ENCODE results near the gene RALGAPB. TPM values are rescaled to one million over a fixed set of nuclear protein-coding genes. Genes with fewer than 3 reads are reported as not detected.

The RALGAPB gene
- total RNA-seq, 4 donors from 2014 or later = 54.7 to 69.2 (median 61.1) TPM

DNA sequence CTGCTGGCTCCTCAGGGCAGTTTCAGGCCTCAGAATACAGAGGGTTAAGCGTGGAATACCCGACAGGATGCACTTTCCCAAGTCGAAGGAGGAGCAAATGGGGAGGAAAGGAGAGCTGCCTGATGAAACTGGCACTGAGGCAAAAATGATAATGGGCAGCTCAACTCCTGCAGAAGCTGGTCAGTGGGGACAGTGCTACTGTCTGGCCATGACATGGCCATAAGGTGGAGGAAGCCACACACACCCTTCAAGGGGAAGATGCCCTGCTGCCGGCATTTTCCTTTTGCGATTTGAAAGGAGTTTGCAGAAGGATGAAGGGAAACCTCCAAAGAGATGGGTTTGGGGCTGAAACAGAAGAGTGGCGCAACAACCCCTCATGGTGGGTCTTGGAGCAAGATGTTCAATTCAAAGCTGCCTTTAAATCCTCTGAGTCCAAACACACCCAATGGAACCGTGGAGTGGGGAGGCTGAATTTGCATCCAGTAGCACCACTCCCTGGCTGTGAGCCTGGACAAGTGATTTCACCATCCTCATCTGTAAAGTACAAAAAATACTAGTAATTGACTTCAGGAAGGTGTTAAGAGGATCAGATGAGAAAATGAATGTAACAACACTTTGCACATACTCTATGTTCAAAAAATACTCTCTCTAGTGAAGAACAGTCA is 111.6 kb downstream of the RALGAPB start:
- H3K27me3 ChIP-seq = no peaks in the 10 kb centered on the region
- no peak for DNase-seq
- H3K4me1 ChIP-seq = no peaks in the 10 kb centered on the region
- no peak overlapping the region for H3K4me3 ChIP-seq
- H3K36me3 ChIP-seq = no peaks in the 10 kb centered on the region
- TF ChIP-seq, protein P1, sequence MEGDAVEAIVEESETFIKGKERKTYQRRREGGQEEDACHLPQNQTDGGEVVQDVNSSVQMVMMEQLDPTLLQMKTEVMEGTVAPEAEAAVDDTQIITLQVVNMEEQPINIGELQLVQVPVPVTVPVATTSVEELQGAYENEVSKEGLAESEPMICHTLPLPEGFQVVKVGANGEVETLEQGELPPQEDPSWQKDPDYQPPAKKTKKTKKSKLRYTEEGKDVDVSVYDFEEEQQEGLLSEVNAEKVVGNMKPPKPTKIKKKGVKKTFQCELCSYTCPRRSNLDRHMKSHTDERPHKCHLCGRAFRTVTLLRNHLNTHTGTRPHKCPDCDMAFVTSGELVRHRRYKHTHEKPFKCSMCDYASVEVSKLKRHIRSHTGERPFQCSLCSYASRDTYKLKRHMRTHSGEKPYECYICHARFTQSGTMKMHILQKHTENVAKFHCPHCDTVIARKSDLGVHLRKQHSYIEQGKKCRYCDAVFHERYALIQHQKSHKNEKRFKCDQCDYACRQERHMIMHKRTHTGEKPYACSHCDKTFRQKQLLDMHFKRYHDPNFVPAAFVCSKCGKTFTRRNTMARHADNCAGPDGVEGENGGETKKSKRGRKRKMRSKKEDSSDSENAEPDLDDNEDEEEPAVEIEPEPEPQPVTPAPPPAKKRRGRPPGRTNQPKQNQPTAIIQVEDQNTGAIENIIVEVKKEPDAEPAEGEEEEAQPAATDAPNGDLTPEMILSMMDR (IDR thresholded peaks at IDR 0.05) = no peak
- no peak for TF ChIP-seq POLR2A (IDR thresholded peaks at IDR 0.05)
- H3K9me3 ChIP-seq = no peaks in the 10 kb centered on the region
- no peak overlapping the region for H3K27ac ChIP-seq

DNA sequence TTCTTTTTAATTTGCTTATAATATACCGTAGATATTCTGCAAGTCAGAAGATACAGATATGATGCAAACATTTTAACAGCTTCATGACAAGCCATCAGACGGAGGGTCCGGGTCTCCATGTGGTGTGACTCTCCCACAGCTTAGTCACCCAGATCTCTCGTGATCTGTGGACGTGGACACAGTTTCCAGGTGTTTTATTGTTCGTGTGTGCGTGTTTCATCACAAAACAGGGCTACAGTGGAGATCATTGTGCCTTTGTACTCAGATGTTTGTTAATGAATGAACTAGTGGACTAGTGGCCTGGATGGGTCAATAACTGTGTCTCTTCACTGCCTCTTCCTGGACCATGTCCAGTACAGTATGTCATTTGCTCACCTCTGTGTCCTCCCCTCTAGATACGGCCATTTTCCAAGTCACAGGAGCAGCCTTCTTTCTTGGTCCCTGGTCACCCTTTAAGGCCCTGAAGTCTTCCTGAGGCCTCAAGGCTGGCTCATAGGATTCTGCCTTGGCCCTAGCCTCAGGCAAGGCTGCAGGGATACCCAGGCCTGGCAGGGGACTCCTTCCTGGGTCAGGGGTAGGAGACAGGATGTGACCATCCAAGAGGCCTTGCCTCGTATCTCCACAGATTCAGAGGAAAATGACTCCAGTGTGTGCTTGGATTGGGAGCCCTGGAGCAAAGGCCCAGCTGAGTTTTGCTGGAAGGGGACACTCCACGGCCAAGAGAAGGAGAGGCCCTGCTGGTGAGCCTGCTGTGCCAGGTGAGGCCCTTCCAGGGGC is 112.9 kb downstream of the RALGAPB start:
- Histone ChIP-seq H3K27ac (no peak overlapping the region), H3K27me3 (no peaks in the 10 kb centered on the region), H3K4me1 (no peaks in the 10 kb centered on the region), H3K36me3 (no peaks in the 10 kb centered on the region), H3K4me3 (no peak overlapping the region), H3K9me3 (no peaks in the 10 kb centered on the region)
- no peak for DNase-seq
- TF ChIP-seq, protein P1 (IDR thresholded peaks at IDR 0.05) = no peak

DNA sequence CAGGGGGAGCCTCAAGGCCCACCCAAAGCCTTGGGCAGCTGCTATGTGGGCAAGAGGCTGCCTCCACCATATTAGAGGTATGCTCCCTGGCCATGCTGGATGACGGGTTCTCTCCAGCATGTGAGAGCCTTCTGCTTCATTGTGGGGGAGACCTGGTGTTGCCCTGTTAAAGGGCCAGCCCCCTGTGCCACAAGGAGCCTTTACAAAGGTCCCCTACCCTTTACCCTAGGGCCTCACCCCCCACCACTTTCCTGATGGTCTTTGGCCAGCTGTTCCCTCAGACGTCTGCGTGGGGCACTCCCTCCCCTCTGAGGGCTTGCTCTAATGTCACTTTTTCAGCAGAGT is 113.5 kb downstream of the RALGAPB start:
- Histone ChIP-seq H3K36me3 (no peaks in the 10 kb centered on the region), H3K27ac (no peak overlapping the region), H3K4me3 (no peak overlapping the region), H3K4me1 (no peaks in the 10 kb centered on the region), H3K9me3 (no peaks in the 10 kb centered on the region), H3K27me3 (no peaks in the 10 kb centered on the region)
- TF ChIP-seq POLR2A (IDR thresholded peaks at IDR 0.05) = no peak
- TF ChIP-seq, protein P1 (IDR thresholded peaks at IDR 0.05) = no peak
- DNase-seq = no peak

DNA sequence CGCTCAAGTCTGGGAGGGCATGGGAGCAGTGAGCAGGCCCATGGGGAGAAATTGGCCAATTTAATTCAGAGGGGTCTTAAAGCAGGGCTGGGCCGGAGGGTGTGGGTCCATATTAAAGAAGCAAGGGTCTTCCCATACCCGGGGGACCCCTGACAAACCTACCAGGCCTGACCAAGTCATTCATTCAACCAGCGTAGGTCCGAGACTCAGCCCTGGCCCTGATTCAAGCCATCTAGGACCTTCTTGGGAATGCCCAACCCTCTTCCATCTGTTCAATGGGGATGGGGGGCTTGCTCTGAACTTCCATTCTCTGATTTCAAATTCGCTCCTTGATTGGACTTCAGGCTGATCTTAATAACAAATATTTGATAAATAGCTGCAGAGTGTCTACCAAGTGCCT is 115.7 kb downstream of the RALGAPB start:
- TF ChIP-seq, protein P1 (IDR thresholded peaks at IDR 0.05) = no peak
- TF ChIP-seq POLR2A (IDR thresholded peaks at IDR 0.05) = no peak
- Histone ChIP-seq H3K9me3 (no peaks in the 10 kb centered on the region), H3K36me3 (no peaks in the 10 kb centered on the region), H3K27me3 (no peaks in the 10 kb centered on the region), H3K4me3 (no peak overlapping the region), H3K27ac (no peak overlapping the region), H3K4me1 (no peaks in the 10 kb centered on the region)
- no peak for DNase-seq

DNA sequence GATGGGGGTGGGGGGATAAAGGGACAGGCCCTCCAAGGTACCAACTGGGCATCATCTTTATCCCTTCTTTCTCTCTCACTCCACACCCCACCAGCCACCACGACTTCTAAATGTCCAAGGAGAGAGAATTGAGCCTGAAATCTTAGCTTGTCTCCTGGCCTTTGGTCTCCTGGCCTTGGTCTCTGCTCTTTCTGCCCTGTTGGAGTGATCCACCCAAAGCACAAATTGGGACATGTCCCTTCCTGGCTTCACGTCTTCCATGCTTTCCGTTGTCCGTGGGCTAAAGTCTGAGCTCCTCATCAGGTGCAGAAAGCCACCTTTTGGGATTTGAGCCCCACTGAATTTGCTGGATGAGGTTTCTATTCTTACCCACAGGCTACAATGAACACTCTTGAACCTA is 116.7 kb downstream of the RALGAPB start:
- H3K4me1 ChIP-seq = no peaks in the 10 kb centered on the region
- no peak for TF ChIP-seq POLR2A (IDR thresholded peaks at IDR 0.05)
- TF ChIP-seq, protein P1 (IDR thresholded peaks at IDR 0.05) = no peak
- no peak overlapping the region for H3K27ac ChIP-seq
- no peak for DNase-seq
- H3K9me3 ChIP-seq = no peaks in the 10 kb centered on the region
- no peaks in the 10 kb centered on the region for H3K36me3 ChIP-seq
- H3K4me3 ChIP-seq = no peak overlapping the region
- no peaks in the 10 kb centered on the region for H3K27me3 ChIP-seq
